Stimulated activated CD8-positive, alpha-beta memory T cell treated with anti-CD3 and anti-CD28 coated beads, Interleukin-2, amount 100 ng/mL, for 48 hours (primary cell): ENCODE data around the gene BRSK2.
"Not testable (repeated sequence)": the region's sequence is repeated elsewhere in the genome, so short reads cannot be mapped to it uniquely, and the experiment has no call there.

ENCODE experiments used
- DNase-seq, 2 donors: peaks; one replicate each; pipeline ENCODE4 v3.0.0-alpha.2; 2020; ENCODE audit warnings: low read depth in 2 of 2

BRSK2 gene

DNA sequence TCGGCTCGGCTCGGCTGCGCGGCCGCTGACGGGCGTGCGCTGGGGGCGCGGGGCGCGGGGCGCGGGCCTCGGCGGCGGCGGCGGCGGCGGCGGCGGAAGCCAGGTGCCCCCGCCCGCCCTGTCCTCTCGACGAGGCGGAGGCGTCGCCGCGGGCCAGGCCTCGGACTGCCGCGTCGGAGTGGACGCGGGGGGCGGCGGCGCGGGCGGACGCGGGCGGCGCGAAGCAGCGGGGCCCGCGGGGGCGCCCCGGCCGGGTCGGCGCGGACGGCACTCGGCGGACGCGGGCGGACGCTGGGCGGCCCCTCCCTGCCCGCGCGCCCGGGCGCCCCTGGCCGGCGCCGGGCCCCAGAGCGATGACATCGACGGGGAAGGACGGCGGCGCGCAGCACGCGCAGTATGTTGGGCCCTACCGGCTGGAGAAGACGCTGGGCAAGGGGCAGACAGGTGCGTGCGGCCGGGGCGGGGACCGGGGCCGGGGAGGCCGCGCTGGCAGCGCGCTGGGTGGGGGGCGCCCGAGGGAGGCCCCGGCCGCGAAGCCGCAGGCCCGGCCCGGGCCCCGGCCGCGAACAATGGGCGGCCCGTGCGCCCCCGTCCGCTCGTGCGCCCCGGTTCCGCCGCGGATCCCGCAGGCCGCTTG, at the start of gene BRSK2:
Gene BRSK2 (plus strand): TSS at position 3 of the 637 bp plus-strand sequence. CDS start 351 bp downstream, at position 354.
- no peak for DNase-seq

- DNase-seq: no peak
These were observed 49.6 kb upstream of the BRSK2 start for GRCh38 chr11:1340111-1340510.

- not testable (repeated sequence) for DNase-seq
These were observed 48.5 kb upstream of the BRSK2 start for GRCh38 chr11:1341226-1341625.

- DNase-seq: no peak
These were observed 47.7 kb upstream of the BRSK2 start for GRCh38 chr11:1341928-1342524.

DNA sequence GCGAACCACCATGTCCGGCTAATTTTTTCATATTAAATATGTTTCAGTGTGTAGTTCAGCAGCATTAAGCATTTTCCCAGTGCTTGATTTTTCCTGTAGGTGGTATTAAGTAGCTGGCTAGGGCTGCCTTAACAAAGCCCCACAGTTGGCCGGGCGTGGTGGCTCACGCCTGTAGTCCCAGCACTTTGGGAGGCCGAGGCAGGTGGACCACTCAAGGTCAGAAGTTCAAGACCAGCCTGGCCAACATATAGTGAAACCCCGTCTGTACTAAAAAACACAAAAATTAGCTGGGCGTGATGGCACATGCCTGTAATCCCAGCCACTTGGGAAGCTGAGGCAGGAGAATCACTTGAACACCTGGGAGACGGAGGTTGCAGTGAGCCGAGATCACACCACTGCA, 46.8 kb upstream of the BRSK2 start:
- no peak for DNase-seq

GRCh38 chr11:1343391-1344055, 46.2 kb upstream of the BRSK2 start:
- DNase-seq: no peak

GRCh38 chr11:1344056-1344635, 45.6 kb upstream of the BRSK2 start:
- no peak for DNase-seq

DNA sequence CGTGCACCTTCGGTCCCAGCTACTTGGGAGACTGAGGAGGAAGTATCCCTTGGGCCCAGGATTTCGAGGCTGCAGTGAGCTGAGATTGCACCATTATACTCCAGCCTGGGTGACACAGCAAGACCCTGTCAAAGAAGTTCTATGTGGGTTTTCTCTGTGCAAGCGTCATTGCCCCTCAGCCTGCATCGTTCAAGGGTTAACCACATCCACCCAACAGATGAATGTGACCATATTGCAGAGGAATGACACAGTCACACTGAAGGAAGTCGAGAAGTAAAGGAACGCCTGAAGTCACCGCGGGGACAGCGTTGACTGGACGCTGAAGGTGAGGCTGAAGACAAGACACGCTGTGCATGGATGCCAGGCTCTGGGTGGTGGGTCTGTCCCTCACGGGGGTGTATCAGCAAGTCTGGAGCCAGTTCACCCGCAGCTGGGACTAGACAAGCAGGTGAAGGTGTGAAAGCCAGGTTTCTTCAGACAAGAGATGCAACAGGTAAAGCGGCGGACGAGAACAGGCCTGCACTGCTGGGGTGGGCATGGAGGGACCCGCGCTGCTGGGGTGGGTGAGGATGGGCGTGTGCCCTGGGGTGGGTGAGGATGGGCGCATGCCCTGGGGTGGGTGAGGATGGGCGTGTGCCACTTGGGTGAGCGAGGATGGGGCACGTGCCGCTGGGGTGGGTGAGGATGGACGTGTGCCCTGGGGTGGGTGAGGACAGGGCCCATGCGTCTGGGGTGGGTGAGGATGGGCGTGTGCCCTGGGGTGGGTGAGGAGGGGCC, 43.8 kb upstream of the BRSK2 start:
- DNase-seq: no peak

DNA sequence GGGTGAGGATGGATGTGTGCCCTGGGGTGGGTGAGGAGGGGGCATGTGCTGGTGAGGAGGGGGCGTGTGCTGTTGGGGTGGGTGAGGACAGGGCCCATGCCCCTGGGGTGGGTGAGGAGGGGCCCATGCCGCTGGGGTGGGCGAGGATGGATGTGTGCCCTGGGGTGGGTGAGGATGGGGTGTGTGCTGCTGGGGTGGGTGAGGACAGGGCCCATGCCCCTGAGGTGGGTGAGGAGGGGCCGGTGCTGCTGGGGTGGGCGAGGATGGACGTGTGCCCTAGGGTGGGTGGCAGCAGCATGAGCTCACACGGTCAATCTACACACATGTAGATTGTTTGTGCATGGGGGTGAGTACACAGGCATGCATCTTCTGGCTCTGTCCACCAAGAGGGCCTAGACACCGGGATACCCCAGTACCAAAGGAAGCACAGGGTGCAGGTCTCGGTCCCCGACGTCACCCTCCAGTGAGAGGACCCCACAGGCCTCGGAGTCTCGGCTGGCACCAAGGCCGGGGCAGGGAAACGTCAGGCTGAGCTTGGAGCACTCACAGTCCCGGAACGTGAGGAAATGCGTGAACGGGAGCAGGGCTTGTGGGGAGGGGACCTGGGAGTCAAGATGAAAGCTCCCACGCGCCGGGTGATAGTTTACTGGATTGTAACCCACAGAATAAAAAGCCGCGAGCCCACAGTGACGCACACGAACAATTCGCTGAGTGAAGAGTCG, 42.9 kb upstream of the BRSK2 start:
- no peak for DNase-seq

- DNase-seq: not testable (repeated sequence)
These were observed 42.2 kb upstream of the BRSK2 start for GRCh38 chr11:1347411-1347999.

DNA sequence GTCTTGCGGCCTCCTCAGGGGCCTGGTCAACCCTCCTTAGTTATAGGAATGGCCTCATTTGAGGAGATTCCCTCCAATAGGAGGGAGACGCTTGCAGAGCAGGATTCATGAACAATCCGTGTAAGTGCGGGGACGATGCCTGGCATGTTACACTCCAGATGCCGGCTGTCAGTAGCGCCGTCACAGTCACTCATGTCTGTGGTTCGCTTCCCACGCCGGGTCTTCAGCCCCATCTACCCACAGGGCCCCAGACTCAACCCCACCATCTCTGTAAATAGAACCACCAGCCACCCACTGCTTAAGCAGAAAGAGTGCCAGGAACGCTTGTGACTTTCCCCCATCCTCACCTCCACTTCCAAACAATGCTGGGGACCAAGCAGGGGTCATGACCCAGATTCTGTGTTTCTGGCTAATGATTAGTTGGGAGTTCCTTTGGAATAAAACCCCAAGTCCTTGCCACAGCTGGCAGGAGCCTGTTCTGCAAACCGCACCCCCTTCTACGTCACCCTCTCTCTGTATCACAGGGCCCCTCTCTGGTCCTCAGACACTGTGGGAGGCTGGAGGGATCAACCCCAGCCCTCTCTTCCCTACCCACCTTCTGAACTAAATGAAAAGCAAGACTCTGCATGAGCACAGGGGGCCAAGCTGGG, 41.5 kb upstream of the BRSK2 start:
- DNase-seq: no peak

- DNase-seq: no peak
These were observed 40.9 kb upstream of the BRSK2 start for GRCh38 chr11:1348796-1349326.

- DNase-seq: no peak
These were observed 40.2 kb upstream of the BRSK2 start for GRCh38 chr11:1349327-1350041.

DNA sequence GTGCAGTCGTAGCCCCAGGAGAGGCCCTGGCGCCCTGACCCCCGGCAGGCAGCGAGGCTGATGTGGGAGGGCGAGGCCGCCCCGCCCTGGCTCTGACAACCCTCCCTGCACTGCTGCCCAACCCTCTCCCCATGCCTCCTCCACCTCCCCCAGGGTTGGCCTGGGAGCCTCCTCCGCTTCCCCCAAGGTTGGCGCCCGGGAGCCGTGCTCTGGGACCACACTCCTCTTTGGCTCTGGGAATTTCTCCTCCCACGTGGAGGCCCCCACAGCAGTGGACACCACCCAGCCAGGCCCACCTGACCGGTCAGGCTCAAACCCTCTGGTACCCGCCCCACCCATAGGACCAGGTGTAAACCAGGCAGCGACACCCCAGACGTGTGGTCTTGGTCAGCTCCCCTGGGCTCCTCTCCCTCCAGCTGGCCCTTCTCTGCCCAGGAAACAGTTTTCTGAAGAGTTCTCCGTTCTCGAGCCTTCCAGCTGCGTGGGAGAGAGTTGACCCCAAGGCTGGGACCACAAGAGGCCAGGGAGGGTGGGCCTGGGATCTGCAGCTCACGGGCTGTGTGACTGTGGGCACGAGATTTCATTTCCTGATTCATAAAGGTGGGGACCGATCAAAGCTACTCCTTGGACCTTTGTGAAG, 39.5 kb upstream of the BRSK2 start:
- DNase-seq: no peak

DNA sequence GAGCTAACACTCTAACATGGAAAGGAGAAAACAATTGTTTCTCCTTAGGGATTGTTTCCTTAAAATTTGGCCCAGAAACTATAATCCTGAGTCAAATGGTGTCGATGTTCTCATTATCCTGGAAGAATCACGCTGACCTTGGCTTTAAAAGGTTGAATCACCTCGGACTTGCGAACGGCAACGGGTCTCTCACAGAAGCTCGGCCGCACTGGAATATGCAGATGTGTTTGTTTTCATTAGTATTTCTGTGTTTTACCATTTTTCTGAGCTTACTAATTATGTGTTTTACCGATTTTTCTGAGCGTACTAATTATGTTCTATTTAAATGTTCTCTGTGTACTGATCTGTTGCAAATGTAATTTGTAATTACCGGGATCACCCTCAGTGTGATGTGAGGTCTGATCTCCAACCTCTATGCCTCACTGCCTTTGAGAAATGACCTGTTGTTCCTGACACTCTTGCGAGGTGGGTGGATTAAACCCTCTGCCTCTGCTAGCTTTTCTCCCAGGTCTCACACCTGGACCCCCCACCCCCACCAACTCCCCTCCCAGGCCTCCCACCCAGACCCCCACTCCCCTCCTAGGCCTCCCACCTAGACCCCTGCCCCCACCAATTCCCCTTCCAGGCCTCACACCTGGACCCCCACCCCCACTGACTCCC, 38.3 kb upstream of the BRSK2 start:
- no peak for DNase-seq

GRCh38 chr11:1352696-1353382, 36.9 kb upstream of the BRSK2 start:
- no peak for DNase-seq

DNA sequence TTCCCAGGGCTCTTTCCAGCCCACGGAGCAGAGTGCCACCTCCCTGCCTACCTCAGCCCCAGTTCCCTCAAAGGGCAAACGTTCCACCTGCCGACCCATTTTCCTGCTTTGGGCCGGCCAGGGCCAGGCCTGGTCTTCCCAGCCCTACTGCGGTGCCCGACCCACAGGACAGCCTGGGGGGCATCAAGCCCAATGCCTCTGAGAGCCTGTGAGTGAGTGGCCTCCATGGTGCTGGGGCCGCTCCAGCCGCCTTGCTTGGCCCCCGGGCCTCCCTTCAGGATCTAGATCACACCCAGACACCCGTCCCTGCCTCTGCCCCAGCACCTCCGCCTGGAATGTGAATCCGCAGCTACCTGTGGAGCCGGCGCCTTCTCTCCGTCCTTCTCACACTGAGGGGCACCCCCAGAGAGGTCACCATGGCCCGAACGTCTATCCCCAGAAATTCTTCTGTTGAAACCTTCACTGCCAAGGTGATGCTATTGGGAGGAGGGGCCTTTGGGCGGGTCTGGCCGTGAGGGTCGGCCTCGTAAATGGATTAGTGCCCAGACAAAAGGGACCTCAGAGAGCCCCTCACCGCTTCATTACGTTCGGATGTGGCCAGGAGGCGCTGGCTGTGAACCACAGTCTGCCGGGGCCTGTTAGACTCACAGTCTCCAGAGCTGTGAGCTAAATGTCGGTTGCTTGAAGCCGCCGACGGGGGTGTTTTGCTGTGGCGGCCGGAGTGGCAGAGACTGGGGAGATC, 36.2 kb upstream of the BRSK2 start:
- no peak for DNase-seq
